ENCODE data around the gene BLTP2.
"Not testable (repeated sequence)": the region's sequence is repeated elsewhere in the genome, so short reads cannot be mapped to it uniquely, and the experiment has no call there.

GRCh38 chr17:28604031-28604430, 40.9 kb downstream of the BLTP2 start:
- TF ChIP-seq CTCF (IDR thresholded peaks at IDR 0.05; ENCODE audit: low read length); EZH2 (IDR thresholded peaks at IDR 0.05; ENCODE audit: borderline replicate concordance, low read length): not testable (repeated sequence)
